HG03025 (cell line): ENCODE data around the gene NPIPB2.

Experiments
- ATAC-seq: cut with Tn5 transposase; IDR thresholded peaks from one replicate; pipeline ENCODE4 v1.9.1; 2021; ENCODE audit warnings: mild to moderate bottlenecking, moderate library complexity; ENCODE audit not compliant: unreplicated experiment, low FRiP score

The NPIPB2 gene

GRCh38 chr16:11907160-11907970 is 34.5 kb downstream of the NPIPB2 start:
- ATAC-seq, result no peak

DNA sequence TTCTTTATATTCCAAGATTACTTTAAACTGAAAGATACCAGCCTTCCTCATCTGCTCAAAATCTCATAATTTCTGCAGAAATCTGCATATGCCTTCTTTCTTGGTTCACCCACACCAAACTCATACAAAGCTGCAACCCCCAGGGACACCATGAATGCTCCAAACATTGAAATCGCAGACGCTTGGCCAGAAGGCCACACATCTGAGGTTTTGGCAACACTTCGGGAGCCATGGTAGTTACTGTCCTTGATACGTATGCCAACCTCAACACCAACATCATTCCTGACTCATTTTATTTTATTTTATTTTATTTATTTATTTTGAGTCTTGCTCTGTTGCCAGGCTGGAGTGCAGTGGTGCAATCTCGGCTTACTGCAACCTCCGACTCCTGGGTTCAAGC is 37.9 kb downstream of the NPIPB2 start:
- ATAC-seq, result no peak

GRCh38 chr16:11901091-11901490 is 40.8 kb downstream of the NPIPB2 start:
- no peak for ATAC-seq

- no peak for ATAC-seq
Measured at GRCh38 chr16:11896486-11897176, 45.2 kb downstream of the NPIPB2 start.

DNA sequence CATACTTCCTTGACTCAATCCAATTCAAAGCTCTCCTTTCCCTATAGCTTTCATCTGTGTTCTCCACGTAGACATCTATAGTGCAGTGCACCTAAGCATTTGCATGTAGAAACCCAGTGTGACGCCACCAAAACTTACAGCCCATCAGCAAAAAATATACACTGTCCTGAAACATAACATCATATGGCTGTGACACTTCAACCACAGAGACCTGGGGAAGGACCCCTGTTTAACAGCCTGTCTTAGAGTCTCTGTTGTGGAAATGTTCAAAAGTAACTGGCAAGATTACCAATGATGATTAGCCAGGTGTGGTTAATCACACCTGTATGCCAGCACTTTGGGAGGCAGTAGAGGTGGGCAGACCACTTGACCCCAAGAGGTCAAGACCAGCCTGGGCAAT is 48.3 kb downstream of the NPIPB2 start:
- no peak for ATAC-seq

- no peak for ATAC-seq
Measured at GRCh38 chr16:11892761-11893160, 49.1 kb downstream of the NPIPB2 start.

GRCh38 chr16:11890231-11890965 is 51.4 kb downstream of the NPIPB2 start:
- no peak for ATAC-seq

- ATAC-seq, result no peak
Measured at GRCh38 chr16:11886881-11887280, 55.0 kb downstream of the NPIPB2 start.

GRCh38 chr16:11884035-11884434 is 57.8 kb downstream of the NPIPB2 start:
- ATAC-seq, result no peak

GRCh38 chr16:11880007-11880406 is 61.8 kb downstream of the NPIPB2 start:
- ATAC-seq, result no peak

GRCh38 chr16:11877374-11877773 is 64.5 kb downstream of the NPIPB2 start:
- ATAC-seq, result no peak
